Measurements from ENCODE around the gene PTGDR.

DNA sequence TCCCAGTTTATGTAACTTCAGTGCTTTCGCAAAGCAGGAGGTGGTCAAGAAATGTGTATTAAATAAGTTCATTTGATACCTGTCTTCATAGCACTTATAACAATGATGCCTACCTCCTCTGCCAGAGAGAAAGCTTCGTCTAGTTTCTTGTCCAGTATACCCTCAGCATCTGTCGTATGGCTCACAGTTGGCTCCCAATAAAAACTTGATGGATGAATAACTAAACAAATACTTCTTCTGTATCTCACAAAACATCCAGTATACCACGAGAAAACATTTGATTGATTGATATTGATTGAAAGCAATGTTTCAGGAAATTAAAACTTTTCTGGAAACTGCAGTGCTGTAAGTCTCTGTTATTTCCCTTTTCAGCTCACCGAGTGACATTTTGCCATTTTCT lies 26.9 kb upstream of the PTGDR start:
- TF ChIP-seq, protein P1, sequence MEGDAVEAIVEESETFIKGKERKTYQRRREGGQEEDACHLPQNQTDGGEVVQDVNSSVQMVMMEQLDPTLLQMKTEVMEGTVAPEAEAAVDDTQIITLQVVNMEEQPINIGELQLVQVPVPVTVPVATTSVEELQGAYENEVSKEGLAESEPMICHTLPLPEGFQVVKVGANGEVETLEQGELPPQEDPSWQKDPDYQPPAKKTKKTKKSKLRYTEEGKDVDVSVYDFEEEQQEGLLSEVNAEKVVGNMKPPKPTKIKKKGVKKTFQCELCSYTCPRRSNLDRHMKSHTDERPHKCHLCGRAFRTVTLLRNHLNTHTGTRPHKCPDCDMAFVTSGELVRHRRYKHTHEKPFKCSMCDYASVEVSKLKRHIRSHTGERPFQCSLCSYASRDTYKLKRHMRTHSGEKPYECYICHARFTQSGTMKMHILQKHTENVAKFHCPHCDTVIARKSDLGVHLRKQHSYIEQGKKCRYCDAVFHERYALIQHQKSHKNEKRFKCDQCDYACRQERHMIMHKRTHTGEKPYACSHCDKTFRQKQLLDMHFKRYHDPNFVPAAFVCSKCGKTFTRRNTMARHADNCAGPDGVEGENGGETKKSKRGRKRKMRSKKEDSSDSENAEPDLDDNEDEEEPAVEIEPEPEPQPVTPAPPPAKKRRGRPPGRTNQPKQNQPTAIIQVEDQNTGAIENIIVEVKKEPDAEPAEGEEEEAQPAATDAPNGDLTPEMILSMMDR (IDR thresholded peaks at IDR 0.05; ENCODE audit: insufficient read depth, low read depth, low read length) = no peak
- no peak for TF ChIP-seq EZH2 (IDR thresholded peaks at IDR 0.05; ENCODE audit: insufficient read depth, low read length)
